SU-DHL-6 (cell line): Measurements from ENCODE around the gene DOCK1.

ENCODE experiments used
- H2AFZ ChIP-seq: fragments of 200-600 bp; sonication (generic); 2 replicates; pipeline ENCODE4 v1.6.1; 2014; ENCODE audit warnings: low read depth, mild to moderate bottlenecking, moderate library complexity, mixed read lengths, antibody characterized with exemption, low read length; ENCODE audit not compliant: severe bottlenecking
- H3F3A ChIP-seq: fragments of 200-600 bp; shearing (Covaris generic); 2 replicates; pipeline ENCODE4 v1.6.0; 2016; ENCODE audit warnings: antibody characterized with exemption, mild to moderate bottlenecking; ENCODE audit not compliant: insufficient read depth
- H3K27ac ChIP-seq: fragments of 200-600 bp; sonication (generic); 2 replicates; pipeline ENCODE4 v1.5.1; 2016; ENCODE audit warnings: low read depth, mild to moderate bottlenecking, low read length, moderate library complexity, mixed read lengths
- H3K27me3 ChIP-seq: fragments of 200-600 bp; sonication (generic), shearing (Covaris generic); 2 replicates; pipeline ENCODE4 v1.6.0; 2014; ENCODE audit warnings: mild to moderate bottlenecking, low read length
- H3K36me3 ChIP-seq: fragments of 200-600 bp; sonication (generic); 2 replicates; pipeline ENCODE4 v1.6.1; 2014; ENCODE audit warnings: mild to moderate bottlenecking, low read length, mixed read lengths
- H3K4me2 ChIP-seq: fragments of 300-600, 200-600 bp; shearing (Covaris generic), sonication (generic); 2 replicates; pipeline ENCODE4 v1.6.0; 2014; ENCODE audit warnings: low read length, low read depth, mild to moderate bottlenecking; ENCODE audit not compliant: poor library complexity, severe bottlenecking
- H3K4me3 ChIP-seq: fragments of 200-600 bp; sonication (generic); 2 replicates; pipeline ENCODE4 v1.5.1; 2014; ENCODE audit warnings: antibody characterized with exemption, low read length, mild to moderate bottlenecking, mixed read lengths; ENCODE audit not compliant: insufficient read depth, poor library complexity, severe bottlenecking
- H3K79me2 ChIP-seq: fragments of 200-600 bp; sonication (generic); 2 replicates; pipeline ENCODE4 v1.6.1; 2014; ENCODE audit warnings: mild to moderate bottlenecking, low read length, moderate library complexity; ENCODE audit not compliant: insufficient read depth
- H3K9ac ChIP-seq: fragments of 200-600 bp; sonication (generic); 2 replicates; pipeline ENCODE4 v1.7.0; 2014; ENCODE audit warnings: mild to moderate bottlenecking, low read length
- H3K9me2 ChIP-seq: fragments of 200-600 bp; sonication (generic); replicated peaks from 2 replicates; pipeline ENCODE4 v1.6.1; 2014; ENCODE audit warnings: low read length; ENCODE audit not compliant: insufficient read depth
- H3K9me3 ChIP-seq: fragments of 200-600 bp; sonication (generic); 2 replicates; pipeline ENCODE4 v1.6.1; 2014; ENCODE audit warnings: low read length, mixed read lengths; ENCODE audit not compliant: insufficient read depth
- H4K20me1 ChIP-seq: fragments of 200-600 bp; sonication (generic); 2 replicates; pipeline ENCODE4 v1.6.1; 2014; ENCODE audit warnings: low read depth, mild to moderate bottlenecking, antibody characterized with exemption, low read length, moderate library complexity, mixed read lengths
- CTCF ChIP-seq: fragments of 200-600 bp; sonication (generic); IDR thresholded peaks from one replicate; pipeline ENCODE4 v1.5.1; 2017; ENCODE audit warnings: antibody characterized with exemption, mild to moderate bottlenecking, low read length, moderate library complexity; ENCODE audit not compliant: insufficient read depth, poor library complexity, severe bottlenecking
- EZH2phosphoT487 ChIP-seq: fragments of 200-600 bp; sonication (generic), shearing (Covaris generic); conservative IDR thresholded peaks from 2 replicates; pipeline ENCODE4 v1.6.1; 2018; ENCODE audit warnings: mild to moderate bottlenecking, antibody characterized with exemption, low read length, moderate library complexity, mixed read lengths

DOCK1 gene

GRCh38 chr10:127024685-127025435 lies 119.6 kb downstream of the DOCK1 start:
- TF ChIP-seq CTCF: no peak
- TF ChIP-seq EZH2phosphoT487: no peak
- Histone ChIP-seq H3K4me3 (no peak overlapping the region), H3K27me3 (no peaks in the 10 kb centered on the region), H3K27ac (no peak overlapping the region), H2AFZ (no peak overlapping the region), H3K4me2 (no peak overlapping the region), H3K9ac (no peak overlapping the region), H3K9me3 (no peaks in the 10 kb centered on the region), H3K36me3 (no peaks in the 10 kb centered on the region), H3K9me2 (no peaks in the 10 kb centered on the region), H3F3A (no peaks in the 10 kb centered on the region), H3K79me2 (no peaks in the 10 kb centered on the region), H4K20me1 (no peaks in the 10 kb centered on the region)

DNA sequence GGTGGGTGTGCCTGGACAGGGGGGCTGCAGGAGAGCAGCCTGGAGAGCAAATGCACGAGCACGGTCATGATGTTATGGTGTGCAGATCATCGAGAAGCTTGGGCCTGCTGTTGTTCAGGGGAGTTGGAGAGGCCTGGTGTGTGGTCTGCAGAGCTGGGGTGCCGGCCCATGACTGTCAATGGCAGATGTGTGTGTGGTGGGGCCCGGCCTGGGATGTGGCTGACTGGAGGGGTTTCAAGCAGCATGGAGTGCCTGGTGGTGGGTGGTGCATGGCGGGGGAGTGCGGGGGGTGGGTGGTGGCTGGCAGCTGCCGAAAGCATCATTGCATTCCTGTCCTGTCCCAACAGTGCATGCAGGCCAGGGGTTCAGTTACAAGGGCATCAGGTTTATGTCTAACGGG lies 122.6 kb downstream of the DOCK1 start:
- Histone ChIP-seq H3K36me3 (no peaks in the 10 kb centered on the region), H3K79me2 (no peaks in the 10 kb centered on the region), H3K9me3 (no peaks in the 10 kb centered on the region), H3K4me3 (no peak overlapping the region), H3K9ac (no peak overlapping the region), H4K20me1 (no peaks in the 10 kb centered on the region), H3K27me3 (no peaks in the 10 kb centered on the region), H3K9me2 (no peaks in the 10 kb centered on the region), H3K27ac (no peak overlapping the region), H2AFZ (no peak overlapping the region), H3F3A (no peaks in the 10 kb centered on the region), H3K4me2 (no peak overlapping the region)
- TF ChIP-seq CTCF (no peak), EZH2phosphoT487 (no peak)

DNA sequence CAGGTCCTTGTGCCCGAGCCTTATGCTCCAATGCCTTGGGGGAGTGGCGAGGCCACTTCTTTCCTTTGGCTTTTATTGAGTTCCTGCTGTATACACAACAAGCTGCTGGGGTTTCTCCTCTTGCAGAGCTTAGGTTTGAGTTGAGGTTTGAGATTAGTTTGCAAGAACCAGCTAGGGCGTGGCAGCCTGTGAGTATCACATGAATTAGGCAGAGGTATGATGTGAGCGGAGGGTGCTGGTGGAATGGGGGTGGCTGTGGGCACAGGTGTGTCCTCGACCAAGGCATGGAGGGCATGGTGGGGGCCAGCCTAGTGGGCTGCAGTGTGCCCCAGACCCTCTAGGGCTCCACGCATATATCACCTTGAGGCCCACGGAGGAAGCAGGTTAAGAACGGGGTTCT lies 123.3 kb downstream of the DOCK1 start:
- H3K9me3 ChIP-seq: no peaks in the 10 kb centered on the region
- no peak overlapping the region for H3K27ac ChIP-seq
- no peaks in the 10 kb centered on the region for H3F3A ChIP-seq
- no peak overlapping the region for H3K9ac ChIP-seq
- no peaks in the 10 kb centered on the region for H3K9me2 ChIP-seq
- no peak overlapping the region for H3K4me2 ChIP-seq
- H3K79me2 ChIP-seq: no peaks in the 10 kb centered on the region
- TF ChIP-seq CTCF (no peak), EZH2phosphoT487 (no peak)
- H2AFZ ChIP-seq: no peak overlapping the region
- no peaks in the 10 kb centered on the region for H3K36me3 ChIP-seq
- H3K27me3 ChIP-seq: no peaks in the 10 kb centered on the region
- no peaks in the 10 kb centered on the region for H4K20me1 ChIP-seq
- no peak overlapping the region for H3K4me3 ChIP-seq
